Thoracic aorta (tissue), 2 donors: Measurements from ENCODE around the gene ADARB1. TPM values are rescaled to one million over a fixed set of nuclear protein-coding genes. Genes with fewer than 3 reads are reported as not detected.

Experiments used
- ATAC-seq: fragments of 150-250 bp; one replicate; pipeline ENCODE4 v1.8.0; 2017; ENCODE audit warnings: low read depth; ENCODE audit not compliant: insufficient number of reproducible peaks, low FRiP score
- DNase-seq: peaks from one replicate; pipeline ENCODE4 v3.0.0-alpha.2; 2020; ENCODE audit warnings: low spot score
- H3K27ac ChIP-seq, 2 donors: fragments of 200-600 bp; sonication (generic); 1 replicate in 1 of 2; 2 replicates in 1 of 2; pipeline ENCODE4 v1.5.1; 2016; ENCODE audit warnings: mild to moderate bottlenecking in 2 of 2, moderate library complexity in 2 of 2
- H3K27me3 ChIP-seq: fragments of 200-600 bp; sonication (generic); replicated peaks from 2 replicates; pipeline ENCODE4 v1.6.0; 2016; ENCODE audit warnings: mild to moderate bottlenecking; ENCODE audit not compliant: insufficient read depth
- H3K36me3 ChIP-seq: fragments of 200-600 bp; sonication (generic); one replicate; pipeline ENCODE4 v1.5.1; 2016
- H3K4me1 ChIP-seq, 2 donors: fragments of 200-600 bp; sonication (generic); 1 replicate in 1 of 2; 2 replicates in 1 of 2; pipeline versions ENCODE4 v1.5.1 to v1.6.0; 2016; ENCODE audit warnings: low read depth in 2 of 2, mild to moderate bottlenecking in 1 of 2; ENCODE audit not compliant: control insufficient read depth in 1 of 2
- H3K4me3 ChIP-seq: fragments of 200-600 bp; sonication (generic); 2 replicates; pipeline ENCODE4 v1.5.1; 2016; ENCODE audit warnings: mild to moderate bottlenecking
- H3K9me3 ChIP-seq: fragments of 200-600 bp; sonication (generic); 2 replicates; pipeline ENCODE4 v1.5.1; 2016
- CTCF ChIP-seq: fragments of 200-600 bp; sonication (generic); IDR thresholded peaks from one replicate; pipeline ENCODE4 v1.5.1; 2019; ENCODE audit warnings: antibody characterized with exemption
- total RNA-seq, 2 donors: library from RNA; depleted of rRNA; stranded (reverse); fragments of >200 nt; gene quantifications; one replicate each; pipeline versions ENCODE4 v1.1.0 to v1.2.3, GENCODE V29; 2016

Gene ADARB1
- total RNA-seq, 2 donors from 2014 or later: 124 to 201 TPM

DNA sequence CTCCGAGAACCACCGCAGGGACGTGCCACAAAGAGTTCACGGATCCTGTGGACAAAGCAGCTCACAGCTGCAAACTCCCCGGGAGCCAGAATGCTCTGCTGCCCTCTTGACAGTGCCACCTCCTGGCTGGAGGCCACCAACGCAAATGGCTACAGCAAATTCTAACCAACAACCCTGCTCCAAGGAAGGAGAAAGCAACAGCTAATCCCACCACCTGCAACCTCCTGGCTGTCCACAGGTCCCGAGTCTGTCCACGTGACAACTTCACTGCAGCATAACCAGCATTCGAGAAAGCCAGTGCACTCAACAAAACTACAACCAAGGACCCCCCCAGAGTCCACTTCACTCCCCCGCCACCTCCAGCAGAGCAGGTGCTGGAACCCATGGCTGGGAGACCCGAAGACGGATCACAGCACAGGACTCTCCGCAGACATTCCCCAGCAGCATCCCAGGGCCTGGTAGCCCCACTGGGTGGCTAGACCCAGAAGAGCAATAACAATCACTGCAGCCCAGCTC lies 196.0 kb downstream of the ADARB1 start:
- H3K4me1 ChIP-seq: no peaks in the 10 kb centered on the region

More for the DNA sequence above, 196.0 kb downstream of the ADARB1 start:
- ATAC-seq: no peak
- Histone ChIP-seq H3K27ac (no peak overlapping the region), H3K36me3 (peaks cover 61% of the 10 kb centered on the region), H3K9me3 (no peaks in the 10 kb centered on the region), H3K27me3 (no peaks in the 10 kb centered on the region), H3K4me3 (no peak overlapping the region)
- no peak for DNase-seq
- no peak for TF ChIP-seq CTCF

Other genes with a start within 250 kb of the ADARB1 start
- gene PTTG1IP, start 200.9 kb upstream of the ADARB1 start, total RNA-seq: 100 to 1,000 TPM; 301 to 351 TPM
- 100 to 1,000 TPM; 161 to 166 TPM for gene ITGB2, start 153.7 kb upstream of the ADARB1 start, total RNA-seq
- 10 to 100 TPM in 1 of 2 donors, 1 to 10 TPM in 1; 5.9 to 10.6 TPM for gene SLX9, start 134.6 kb upstream of the ADARB1 start, total RNA-seq
- 10 to 100 TPM; 70.8 to 87.3 TPM for gene POFUT2, start 213.3 kb downstream of the ADARB1 start, total RNA-seq